Measurements from ENCODE around the gene PRKCA.

DNA sequence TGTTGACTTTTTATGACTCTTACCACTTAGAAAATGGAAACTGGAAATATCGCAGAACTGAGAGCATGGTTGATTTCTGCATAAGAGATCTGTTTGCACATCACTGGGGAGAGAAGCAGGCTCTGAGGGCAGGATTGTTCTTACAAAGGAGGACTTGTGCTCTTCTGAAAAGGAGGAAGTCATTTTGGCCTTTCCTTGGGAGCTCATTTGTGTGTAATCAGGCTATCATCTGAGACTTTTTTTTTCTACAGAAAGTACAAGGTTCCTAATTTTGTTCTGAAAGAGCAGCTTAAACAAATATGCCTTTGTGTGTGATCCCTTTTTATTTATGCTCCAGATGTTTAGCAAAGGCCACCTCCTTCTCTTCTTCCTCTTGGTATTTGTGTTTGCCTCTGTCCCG is 386.8 kb downstream of the PRKCA start:
- TF ChIP-seq, protein P1, sequence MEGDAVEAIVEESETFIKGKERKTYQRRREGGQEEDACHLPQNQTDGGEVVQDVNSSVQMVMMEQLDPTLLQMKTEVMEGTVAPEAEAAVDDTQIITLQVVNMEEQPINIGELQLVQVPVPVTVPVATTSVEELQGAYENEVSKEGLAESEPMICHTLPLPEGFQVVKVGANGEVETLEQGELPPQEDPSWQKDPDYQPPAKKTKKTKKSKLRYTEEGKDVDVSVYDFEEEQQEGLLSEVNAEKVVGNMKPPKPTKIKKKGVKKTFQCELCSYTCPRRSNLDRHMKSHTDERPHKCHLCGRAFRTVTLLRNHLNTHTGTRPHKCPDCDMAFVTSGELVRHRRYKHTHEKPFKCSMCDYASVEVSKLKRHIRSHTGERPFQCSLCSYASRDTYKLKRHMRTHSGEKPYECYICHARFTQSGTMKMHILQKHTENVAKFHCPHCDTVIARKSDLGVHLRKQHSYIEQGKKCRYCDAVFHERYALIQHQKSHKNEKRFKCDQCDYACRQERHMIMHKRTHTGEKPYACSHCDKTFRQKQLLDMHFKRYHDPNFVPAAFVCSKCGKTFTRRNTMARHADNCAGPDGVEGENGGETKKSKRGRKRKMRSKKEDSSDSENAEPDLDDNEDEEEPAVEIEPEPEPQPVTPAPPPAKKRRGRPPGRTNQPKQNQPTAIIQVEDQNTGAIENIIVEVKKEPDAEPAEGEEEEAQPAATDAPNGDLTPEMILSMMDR (IDR thresholded peaks at IDR 0.05; ENCODE audit: low read depth, low read length, poor library complexity, severe bottlenecking) = no peak
- TF ChIP-seq EZH2phosphoT487 (IDR thresholded peaks at IDR 0.05; ENCODE audit: borderline replicate concordance, low read length) = no peak

All from DOHH2 (cell line).